HG03159 (cell line): ENCODE data around the gene GRIK3.
"Not testable (repeated sequence)": the region's sequence is repeated elsewhere in the genome, so short reads cannot be mapped to it uniquely, and the experiment has no call there.

Source experiments
- ATAC-seq: cut with Tn5 transposase; IDR thresholded peaks from one replicate; pipeline ENCODE4 v1.9.1; 2021; ENCODE audit warnings: mild to moderate bottlenecking, moderate library complexity; ENCODE audit not compliant: unreplicated experiment

The GRIK3 gene

DNA sequence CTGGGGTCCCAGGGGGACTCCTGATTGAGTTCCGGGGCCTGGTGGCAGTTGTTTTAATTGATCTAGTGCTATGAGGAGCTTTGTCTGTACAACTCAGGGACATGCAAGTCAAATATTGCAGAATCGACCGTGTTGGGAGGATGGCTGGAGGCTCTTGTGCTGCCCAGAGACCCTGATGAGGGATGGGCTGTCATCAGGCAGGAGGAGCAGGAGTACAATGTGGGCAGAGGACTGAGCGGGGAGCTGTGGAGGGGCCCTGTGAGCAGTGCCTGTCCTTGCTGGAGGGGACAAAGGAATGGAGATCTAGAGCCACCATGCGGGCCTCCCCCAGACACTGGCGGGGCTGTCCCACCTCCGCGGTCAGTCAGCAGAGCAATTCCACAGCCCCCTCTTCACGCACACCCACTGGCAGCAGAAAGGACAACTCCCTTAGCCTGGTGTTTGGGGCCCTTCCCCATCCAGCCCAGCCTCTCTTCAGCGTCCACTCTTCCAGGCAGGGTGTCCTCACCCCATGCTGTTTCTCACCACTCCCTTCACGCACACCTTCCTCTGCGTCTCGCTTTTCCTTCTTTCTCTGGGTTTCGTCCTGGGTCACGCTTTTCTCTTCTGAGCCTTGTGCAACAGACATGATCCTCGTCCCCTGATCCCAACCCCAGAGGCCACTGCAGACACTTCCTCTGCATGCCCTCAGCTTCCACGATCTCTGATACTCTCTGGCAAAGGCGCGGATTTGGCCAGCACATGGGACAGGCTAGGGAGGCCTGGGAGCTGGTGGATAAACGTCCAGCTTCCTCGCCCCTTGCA lies 122.6 kb downstream of the GRIK3 start:
- no peak for ATAC-seq

DNA sequence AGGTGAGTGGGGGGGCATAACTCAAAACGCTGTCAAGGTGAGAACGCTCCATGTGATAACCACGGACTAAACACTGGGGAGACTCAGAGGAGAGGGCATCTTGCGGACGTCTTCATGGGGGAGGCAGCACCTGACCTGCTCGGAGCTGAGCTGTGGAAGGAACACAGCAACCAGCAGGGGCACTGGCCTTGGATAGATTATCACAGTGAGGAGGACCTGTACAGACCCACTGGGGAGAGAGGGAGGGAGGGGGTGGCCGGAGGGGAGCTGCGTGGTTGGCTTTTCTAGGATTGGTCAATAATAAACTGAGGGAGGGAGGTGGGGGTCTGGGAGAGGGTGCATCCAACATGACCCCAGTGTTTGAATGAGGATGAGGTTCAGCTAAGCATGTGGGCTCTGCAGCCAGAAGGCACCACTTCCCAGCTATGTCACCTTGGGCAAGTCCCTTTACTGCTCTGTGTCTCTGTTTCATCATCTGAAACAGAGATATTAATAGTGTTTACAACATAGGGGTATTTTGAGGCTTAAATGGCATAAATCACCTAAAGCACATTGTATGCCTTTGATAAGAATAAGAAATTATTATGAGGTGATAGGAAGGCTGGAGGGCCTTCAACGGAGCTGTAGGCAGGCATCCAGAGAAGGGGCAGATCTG lies 123.3 kb downstream of the GRIK3 start:
- ATAC-seq, result no peak

DNA sequence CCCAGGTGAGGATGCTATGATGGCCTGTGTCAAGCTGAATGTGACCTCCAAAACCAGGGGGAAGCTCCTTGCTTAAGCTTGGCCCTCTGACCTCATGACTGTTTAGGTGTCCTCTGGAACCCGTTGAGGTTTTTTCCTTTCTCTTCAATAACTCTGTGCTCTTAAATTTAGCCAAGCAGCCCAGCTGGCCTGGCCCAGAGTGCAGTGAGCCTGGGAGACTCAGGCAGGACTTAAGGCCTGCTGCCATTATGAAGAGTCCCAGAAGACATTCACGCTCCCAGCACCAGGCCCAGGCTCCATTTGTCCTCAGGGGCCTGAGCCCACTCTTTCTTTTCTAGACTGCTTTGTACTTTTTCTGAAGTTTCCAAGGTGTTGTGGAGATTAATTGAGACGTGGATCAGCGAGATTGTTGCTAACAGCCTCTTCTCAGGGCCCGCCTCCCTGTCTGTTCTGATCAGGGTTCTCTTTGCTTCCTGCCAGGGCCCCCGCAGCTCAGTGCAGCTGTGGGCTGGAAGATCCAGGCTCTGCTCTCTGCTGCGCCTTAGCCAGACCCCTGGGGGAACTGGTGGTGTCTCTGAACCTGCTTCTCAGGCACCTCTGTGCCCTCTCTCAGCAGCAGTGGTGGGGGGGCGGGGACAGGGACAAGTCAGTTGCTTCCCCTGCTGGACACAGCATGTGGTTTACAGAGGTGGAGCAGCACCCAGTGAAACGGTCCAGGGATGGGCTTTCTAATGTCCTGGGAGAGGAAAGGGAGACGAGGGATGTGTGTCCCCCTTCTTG lies 124.2 kb downstream of the GRIK3 start:
- no peak for ATAC-seq

GRCh38 chr1:36909359-36909758 lies 125.0 kb downstream of the GRIK3 start:
- ATAC-seq, result not testable (repeated sequence)

GRCh38 chr1:36908096-36908495 lies 126.2 kb downstream of the GRIK3 start:
- ATAC-seq, result no peak

DNA sequence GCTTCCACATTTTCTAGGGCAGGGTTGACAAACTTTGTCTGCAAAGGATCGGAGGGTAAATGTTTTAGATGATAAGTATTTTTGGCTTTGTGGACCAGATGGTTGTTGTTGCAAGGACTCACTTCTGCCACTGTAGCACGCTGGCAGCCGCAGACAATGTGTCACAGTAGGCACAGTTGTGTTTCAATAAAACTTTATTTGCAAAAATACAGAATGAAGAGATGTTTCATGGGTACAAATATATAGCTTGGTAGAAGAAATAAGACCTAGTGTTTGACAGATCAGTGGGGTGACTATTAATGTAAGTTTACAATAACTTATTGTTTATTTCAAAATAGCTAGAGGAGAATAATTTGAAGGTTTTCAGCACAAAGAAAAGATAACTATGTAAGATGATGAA lies 127.8 kb downstream of the GRIK3 start:
- no peak for ATAC-seq

- no peak for ATAC-seq
Measured at GRCh38 chr1:36905941-36906340, 128.4 kb downstream of the GRIK3 start.

DNA sequence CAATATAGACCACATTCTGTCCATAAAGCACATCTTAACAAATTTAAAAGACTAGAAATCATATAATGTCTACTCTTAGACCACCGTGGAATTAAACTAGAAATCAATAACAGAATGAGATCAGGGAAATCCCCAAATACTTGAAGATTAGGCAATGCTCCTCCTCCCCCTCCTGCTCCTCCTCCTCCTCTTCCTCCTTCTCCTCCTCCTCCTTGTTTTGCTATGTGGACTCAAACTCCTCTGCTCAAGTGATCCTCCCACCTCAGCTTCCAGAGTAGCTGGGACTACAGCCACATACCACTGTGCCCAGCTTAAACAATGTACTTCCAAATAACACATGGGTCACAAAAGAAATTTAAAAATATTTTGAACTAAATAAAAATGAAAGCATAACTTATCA lies 134.2 kb downstream of the GRIK3 start:
- ATAC-seq, result no peak

- ATAC-seq, result not testable (repeated sequence)
Measured at GRCh38 chr1:36897813-36898212, 136.5 kb downstream of the GRIK3 start.

- no peak for ATAC-seq
Measured at GRCh38 chr1:36894824-36895223, 139.5 kb downstream of the GRIK3 start.

GRCh38 chr1:36890776-36891175 lies 143.5 kb downstream of the GRIK3 start:
- ATAC-seq, result no peak

- no peak for ATAC-seq
Measured at GRCh38 chr1:36889478-36890226, 144.7 kb downstream of the GRIK3 start.

GRCh38 chr1:36888811-36889477 lies 145.4 kb downstream of the GRIK3 start:
- ATAC-seq, result no peak

- no peak for ATAC-seq
Measured at GRCh38 chr1:36885540-36886357, 148.6 kb downstream of the GRIK3 start.

- ATAC-seq, result no peak
Measured at GRCh38 chr1:36884801-36885200, 149.5 kb downstream of the GRIK3 start.

DNA sequence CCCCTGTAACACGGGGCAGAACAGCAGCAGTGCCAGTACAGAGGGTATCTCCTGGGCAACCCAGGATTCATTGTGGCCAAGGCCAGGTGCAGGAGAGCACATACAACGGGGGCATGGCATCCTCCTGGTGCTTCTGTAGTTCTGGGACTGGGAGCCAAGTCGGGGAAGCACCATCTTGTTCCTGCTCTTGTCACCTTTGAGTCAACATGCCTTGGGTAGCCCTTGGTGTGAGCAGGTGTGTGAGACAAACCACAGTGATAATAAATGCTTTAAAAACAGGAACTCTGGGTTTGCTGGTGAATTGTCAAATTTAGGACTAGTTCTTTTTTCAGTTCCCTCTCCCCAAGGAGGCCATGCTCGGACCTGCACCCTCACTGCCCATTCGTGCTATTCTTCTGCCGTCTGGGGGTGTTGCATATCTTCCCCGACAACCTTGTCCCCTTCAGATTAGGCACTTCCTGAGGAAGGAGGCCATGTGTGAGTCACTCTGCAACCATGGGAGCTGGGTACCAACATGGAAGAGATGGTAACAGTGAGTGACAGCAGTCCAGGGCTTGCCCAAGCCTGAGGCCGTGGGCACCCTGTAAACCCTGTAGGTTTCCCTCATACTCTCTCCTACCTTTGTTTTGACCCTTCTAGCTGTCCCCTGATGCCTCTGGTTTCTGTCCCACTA lies 150.2 kb downstream of the GRIK3 start:
- no peak for ATAC-seq

DNA sequence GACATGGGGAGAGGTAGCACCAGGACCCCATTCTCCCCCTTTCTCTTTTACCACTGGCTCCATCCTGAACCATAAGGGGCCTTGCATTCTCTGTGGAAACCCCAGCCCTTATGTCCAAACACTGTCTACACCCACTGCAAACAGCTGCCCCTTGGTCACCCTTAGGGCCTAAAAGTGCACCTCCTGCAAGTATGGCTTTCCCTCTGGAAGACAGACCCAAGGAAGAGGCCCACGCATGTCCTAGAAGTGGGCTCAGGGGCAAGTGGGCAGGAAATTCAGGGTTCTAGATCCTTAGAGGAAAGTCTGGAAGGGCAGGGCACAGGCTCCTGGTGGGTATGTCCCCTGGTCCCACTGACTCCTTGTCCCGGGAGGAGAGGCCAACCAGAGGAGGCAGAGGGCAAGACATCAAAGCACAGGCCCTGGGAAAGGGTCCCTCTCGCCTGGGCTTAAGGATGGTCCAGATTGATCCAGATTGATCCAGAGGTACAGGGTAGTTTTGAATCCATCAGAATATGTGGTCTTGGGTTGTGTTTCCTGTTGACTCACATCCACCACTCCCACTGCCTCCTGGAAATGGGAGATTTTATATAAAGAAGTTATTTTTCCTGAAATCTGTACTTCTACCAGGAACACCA lies 150.9 kb downstream of the GRIK3 start:
- no peak for ATAC-seq

- ATAC-seq, result no peak
Measured at GRCh38 chr1:36882536-36883285, 151.6 kb downstream of the GRIK3 start.
